ENCODE measurements around the gene SH3BP4. TPM values are rescaled to one million over a fixed set of nuclear protein-coding genes. Genes with fewer than 3 reads are reported as not detected.

SH3BP4 gene
- total and polyA plus RNA-seq, 2 of the 13 experiments (the other 11 are each of a cell fraction or from before 2014, with no cell fraction given) = 34.6 to 99.1 TPM

- TF ChIP-seq UBTF (CRISPR knock-in tag; IDR thresholded peaks at IDR 0.05) (no peak), ZMYM3 (CRISPR knock-in tag; IDR thresholded peaks at IDR 0.05) (no peak), AGO2 (optimal IDR thresholded peaks at IDR 0.05; ENCODE audit: low read depth, low read length) (peak; percentile 84), ZNF580 (CRISPR knock-in tag; IDR thresholded peaks at IDR 0.05; ENCODE audit: borderline replicate concordance, low read depth) (no peak), MTERF4 (CRISPR knock-in tag; IDR thresholded peaks at IDR 0.05) (peak; percentile 52; the same call in 1 of the 2 replicates), ZNF768 (CRISPR knock-in tag; IDR thresholded peaks at IDR 0.05) (peak; percentile 57; the same call in 1 of the 2 replicates), AHDC1 (CRISPR knock-in tag; IDR thresholded peaks at IDR 0.05; ENCODE audit: borderline replicate concordance) (no peak), HES4 (CRISPR knock-in tag; IDR thresholded peaks at IDR 0.05; ENCODE audit: borderline replicate concordance) (no peak), ZSCAN21 (CRISPR knock-in tag; IDR thresholded peaks at IDR 0.05; ENCODE audit: borderline replicate concordance) (no peak), KLF12 (CRISPR knock-in tag; IDR thresholded peaks at IDR 0.05; ENCODE audit: borderline replicate concordance) (no peak), ELK4 (CRISPR knock-in tag; IDR thresholded peaks at IDR 0.05; ENCODE audit: borderline replicate concordance) (no peak), TRIM24 (CRISPR knock-in tag; IDR thresholded peaks at IDR 0.05) (0 out of 2 replicates have a peak, but pooled peaks have one; percentile 38), ZFAT (CRISPR knock-in tag; conservative IDR thresholded peaks at IDR 0.05) (no peak), ZNF12 (CRISPR knock-in tag; IDR thresholded peaks at IDR 0.05) (no peak), ZNF331 (CRISPR knock-in tag; IDR thresholded peaks at IDR 0.05) (no peak; the same call in 1 of the 2 replicates), PRDM4 (CRISPR knock-in tag; IDR thresholded peaks at IDR 0.05; ENCODE audit: borderline replicate concordance) (no peak)
Measured at GRCh38 chr2:235055891-235056516, 104.2 kb downstream of the SH3BP4 start (continued).

Data from HepG2 (cell line).